AG08396 (cell line): ENCODE measurements around the gene S100A4.
"Not testable (repeated sequence)": the region's sequence is repeated elsewhere in the genome, so short reads cannot be mapped to it uniquely, and the experiment has no call there.

ENCODE experiments used
- DNase-seq: peaks from one replicate; pipeline ENCODE4 v3.0.0; 2012; ENCODE audit warnings: low spot score, mixed read lengths

The S100A4 gene

DNA sequence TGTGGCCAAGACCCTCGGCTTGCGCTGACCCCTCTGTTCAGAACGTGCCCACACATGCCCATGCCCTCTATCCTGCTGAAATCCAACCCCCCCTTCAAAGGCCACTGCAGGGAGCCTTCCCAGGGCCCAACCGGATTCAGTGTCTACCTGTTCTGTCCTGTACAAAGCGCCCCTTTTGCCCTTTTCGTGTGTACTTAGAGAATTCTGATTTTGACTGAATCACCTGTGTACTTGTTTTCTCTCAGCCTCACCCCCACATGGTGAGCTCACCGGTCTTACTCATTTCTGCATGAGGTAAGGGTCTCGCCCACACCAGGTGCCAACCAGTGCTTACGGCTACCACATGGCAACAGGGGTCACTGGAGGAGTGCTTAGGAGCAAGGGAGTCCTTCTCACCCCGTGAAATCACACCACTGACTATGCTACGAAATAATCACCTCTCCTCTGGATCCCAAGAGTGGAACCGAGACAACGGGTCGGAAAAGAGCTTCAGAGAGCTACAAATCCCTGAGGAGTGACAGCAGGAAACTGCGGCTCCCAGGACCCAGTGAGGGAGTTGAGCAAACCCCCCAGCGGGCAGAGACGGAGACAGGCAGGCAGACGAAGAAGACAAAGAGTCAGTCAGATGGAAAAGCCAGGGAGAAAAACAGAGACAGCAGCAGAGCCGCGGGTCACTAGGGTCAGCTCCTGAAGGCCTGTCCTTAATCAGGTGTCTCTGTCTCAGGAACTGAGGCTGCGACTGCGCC is 22.2 kb upstream of the S100A4 start:
- no peak for DNase-seq

DNA sequence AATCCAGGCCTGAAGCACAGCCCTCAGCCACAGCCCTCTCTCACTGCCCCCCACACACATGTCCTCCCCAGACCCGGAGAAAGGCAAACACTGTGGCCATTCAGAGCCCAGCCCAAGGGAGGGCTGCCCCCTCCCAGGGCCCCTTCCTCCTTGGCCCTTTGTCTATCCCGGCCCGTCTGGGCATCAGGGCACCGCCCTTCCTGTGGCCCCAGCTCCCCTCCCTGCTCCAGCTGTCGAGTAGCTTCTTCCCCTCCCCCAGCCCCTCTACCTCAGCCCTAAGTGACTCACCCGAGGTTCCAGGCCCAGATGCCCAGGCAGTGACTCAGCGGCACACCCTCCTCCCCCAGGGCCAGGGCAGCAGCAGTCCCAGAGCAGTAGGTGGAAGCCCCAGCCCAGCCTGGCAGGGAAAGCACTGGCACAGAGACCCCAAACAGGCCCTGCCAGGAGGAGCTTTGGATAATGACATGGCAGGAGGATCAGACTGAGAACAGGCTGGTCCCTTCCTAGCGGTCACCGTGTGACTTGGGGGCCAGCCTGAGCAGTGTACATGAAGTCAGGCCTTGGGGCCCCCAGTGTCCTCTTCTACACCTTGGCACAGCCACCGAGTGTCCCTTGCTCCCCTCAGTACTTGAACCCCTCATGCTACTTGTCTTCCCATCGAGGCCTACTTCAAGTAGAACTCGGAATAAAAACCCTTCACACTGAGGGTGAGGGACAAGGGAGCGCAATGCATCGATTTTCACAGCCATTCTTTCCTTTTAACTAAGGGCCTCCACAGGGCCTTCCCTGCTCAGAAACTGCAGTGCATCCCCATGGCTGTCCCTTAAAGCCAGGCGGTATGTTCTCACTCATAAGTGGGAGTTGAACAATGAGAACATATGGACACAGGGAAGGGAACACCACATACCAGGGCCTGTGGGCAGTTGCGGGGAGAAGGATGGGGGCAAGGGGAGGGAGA is 21.1 kb upstream of the S100A4 start:
- peak; percentile 97 for DNase-seq

DNA sequence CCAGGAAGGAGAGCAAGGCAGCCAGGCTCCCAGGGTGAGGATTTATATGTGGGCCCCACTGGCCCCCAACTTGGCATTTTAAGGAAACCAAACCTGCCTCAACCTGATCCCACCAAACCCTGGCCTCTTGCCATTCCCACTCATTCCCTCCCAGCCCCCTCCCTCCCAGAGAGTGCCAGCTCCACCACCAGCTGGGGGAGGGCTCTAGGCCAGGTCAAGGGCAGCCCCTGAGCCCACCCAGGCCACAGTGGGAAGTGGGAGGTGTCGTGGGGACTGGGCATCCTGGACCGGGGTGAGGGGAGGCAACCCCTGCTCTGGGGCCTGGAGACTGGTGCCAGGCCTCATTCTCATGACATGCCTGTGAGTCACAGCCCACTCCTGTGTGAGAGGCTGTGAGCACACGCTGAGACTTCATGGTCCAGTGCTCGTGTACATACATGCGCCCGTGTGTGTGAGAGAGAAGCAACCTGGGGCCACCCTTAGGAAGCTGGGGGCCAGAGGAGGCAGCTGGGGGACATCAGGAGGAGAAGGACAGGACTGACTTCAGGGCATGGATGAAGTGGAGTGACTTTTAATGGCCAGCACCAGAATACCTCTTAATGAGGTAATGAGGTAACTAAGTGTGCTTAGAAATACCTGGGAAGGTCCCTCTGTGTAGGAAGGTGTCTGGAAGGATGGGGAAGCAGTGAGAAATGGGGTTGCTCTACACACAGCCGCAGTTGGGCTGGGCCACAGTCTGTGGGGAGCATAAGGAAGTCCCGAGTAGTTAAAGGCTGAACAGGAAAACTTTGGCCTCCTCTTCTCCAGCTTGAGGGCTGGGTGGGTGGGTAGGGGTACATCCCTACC is 20.1 kb upstream of the S100A4 start, which contains the start of gene S100A2:
S100A2 (minus strand) TSS at position 316 of the 846 bp plus-strand sequence. CDS start 1,967 bp downstream, outside the sequence.
- DNase-seq = peak; percentile 88

DNA sequence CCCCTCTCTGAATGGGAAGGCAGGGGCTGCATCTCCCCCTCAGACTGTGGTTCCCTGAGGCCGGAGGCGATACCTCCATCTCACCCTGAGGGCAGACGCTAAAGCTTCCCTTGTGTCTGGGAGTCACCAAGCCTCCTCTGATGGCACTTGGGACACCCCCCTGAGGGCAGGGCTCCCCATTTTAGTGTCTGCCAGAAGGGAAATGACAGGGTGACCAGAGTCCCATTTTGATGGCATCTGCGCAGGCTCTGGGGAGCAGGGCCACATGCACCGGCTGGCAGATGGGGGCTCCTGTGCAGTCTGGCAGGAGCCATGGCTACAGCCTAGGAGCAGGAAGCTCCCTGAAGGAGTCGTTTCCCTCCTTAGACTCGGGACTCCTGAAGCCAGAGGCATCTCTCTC is 18.4 kb upstream of the S100A4 start:
- DNase-seq = no peak

DNA sequence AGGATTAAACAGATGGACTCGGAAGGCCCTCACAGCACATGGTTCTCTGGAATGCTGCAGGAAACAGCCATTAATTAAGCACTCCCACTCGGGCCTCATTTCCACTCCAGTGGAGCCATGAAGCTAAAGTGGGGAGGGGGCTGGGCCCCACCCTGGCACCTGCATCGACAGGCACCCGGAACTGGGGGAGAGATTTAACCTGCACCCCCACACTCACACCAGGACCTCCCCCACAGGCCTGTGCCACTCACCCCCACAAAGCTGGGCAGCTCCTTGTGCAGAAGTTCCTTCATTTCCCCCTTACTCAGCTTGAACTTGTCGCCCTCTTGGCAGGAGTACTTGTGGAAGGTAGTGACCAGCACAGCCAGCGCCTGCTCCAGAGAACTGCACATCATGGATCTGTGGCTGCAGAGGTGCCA is 17.9 kb upstream of the S100A4 start:
- no peak for DNase-seq

DNA sequence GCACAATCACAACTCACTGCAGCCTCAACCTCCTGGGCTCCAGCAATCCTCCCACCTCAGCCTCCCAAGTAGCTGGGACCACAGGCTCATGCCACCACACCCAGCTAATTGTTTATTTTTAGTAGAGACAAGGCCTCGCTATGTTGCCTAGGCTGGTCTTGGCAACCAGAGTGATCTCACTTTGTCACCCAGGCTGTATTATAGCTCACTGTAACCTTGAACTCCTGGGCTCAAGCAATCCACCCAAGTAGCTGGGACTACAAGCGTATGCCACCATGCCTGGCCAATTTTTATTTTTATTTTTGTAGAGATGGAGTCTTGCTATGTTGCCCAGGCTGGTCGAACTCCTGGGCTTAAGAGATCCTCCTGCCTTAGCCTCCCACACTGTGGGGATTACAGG is 16.4 kb upstream of the S100A4 start:
- not testable (repeated sequence) for DNase-seq

DNA sequence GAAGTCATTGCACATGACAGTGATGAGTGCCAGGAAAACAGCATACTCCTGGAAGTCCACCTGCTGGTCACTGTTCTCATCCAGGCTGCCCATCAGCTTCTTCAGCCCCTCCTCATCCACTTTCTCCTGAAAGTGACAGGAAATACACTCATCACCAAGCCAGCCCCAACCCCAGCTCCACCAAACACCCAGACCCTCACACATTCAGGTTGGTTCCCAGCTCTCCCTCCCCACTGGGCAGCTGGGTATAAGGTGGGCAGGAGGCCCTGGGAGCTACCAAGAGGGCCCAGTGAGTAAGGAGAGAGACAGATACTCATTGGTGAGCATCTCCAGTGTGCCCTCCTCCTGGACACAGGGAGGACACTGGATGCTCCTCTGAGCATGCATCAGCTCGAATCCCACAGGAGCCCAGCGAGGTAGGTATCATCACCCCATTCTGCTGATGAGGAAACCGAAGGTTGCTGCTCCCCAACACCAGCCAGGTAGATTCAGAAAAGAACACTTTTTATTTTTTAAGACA is 15.9 kb upstream of the S100A4 start:
- no peak for DNase-seq

DNA sequence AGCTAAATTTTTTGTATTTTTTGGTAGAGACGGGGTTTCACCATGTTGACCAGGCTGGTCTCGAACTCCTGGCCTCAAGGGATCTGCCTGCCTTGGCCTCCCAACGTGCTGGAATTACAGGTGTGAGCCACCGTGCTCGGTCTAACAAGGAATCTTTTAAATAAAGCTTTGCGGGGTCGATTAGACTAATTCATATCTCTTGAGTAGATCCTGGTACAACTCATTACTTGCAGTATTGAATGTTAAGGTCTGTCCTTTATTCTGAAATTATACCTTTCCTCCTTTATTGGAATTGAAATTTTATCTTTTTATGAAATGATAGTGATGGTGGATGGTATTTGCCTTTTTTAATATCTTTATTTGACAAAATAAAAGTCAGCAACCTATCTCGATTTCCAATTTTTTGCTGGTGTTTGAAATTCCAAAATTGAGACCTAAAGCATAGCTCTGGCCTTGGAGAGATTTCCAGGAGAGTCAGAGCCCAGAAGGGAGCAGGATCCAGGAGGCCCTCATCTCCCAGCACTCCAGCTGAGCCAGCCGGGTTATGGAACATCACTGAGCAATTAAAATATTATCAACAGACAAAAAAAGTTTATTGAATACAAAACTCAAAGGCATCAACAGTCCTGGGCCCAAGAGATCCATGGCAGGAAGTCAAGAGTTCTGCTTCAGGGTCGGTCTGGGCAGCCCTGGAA is 15.3 kb upstream of the S100A4 start:
- DNase-seq = no peak

DNA sequence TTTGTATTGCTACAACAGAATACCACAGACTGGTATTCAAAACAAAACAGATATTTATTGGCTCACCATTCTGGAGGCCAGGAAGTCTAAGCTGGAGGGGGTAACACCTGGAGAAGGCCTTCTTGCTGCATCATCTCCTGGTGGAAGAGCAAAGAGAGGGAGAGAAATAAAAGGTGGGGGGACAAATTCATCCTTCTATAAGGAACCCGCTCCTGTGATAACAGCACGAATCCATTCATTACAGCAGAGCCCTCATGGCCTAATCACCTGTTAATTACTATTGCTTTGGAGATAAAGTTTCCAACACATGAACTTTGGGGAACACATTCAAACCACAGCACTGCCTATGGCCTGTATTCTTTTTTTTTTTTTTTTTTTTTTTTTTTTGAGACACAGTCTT is 14.6 kb upstream of the S100A4 start:
- DNase-seq = no peak

DNA sequence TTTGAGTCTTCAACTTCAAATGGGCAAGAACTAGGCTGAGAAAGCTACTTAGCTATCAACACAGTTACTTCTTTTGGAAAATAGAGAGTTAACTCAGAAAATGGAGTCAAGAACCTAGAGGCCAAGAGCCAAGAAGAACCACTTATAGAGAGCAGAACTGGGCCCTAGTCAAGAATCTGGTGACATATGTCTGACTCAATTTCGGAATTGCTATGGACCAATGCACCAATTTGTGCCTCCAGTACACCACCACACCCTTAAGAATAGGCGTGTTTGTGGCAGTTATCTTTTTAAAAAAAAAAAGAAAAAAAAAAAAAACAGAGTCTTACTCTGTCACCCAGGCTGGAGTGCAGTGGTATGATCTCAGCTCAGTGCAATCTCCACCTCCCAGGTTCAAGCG is 12.3 kb upstream of the S100A4 start:
- no peak for DNase-seq

DNA sequence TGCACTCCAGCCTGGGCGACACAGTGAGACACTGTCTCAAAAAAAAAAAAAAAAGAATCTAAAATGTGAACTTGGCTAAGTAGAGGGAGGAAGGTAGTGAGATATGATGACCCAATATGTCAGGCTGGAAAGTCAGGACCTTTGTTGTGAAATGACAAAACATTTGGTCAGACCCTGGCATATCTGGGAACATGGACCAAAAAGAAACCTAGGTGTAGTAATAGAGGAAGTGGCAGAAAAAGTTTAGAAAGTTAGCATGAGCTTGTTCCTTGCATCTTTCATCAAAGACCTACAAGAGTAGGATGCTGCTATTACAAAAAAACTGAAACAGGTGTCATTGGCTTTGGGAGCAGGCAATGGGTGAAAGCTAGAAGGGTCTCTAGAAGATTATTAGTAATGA is 10.7 kb upstream of the S100A4 start:
- no peak for DNase-seq

DNA sequence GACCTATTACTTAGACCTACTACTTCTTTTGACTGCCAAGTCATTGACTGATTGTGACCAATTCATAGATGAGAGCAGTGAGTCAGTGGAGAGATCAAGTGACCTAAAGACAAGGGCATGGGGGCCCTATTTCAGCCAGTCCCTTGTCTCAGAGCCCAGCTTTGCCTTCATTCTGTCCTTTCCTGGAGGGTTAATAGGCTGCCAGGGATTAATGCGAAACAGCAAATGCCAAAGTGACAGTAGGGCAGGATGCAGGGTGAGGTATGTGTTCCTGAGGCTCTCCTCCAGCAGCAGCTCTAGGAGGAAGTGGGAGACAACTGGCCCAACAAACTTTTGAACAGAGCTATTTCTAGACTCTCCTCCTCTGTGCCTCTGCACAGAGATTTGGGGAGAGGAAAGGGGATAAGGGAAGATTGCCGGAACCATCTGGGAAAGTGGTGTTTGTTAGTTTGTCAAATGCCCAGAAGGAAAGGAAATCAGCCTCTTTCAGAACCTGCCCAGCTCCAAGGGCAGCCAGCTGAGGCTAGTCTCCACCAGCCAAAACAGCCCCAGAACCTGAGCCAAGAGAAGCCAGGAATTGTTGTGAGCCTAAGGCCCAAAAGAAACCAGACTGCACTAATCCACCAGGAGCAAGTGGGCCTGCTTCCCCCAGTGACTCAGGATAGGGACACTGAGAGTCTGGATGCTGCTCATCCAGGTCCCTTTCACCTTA is 8.4 kb upstream of the S100A4 start:
- no peak for DNase-seq

DNA sequence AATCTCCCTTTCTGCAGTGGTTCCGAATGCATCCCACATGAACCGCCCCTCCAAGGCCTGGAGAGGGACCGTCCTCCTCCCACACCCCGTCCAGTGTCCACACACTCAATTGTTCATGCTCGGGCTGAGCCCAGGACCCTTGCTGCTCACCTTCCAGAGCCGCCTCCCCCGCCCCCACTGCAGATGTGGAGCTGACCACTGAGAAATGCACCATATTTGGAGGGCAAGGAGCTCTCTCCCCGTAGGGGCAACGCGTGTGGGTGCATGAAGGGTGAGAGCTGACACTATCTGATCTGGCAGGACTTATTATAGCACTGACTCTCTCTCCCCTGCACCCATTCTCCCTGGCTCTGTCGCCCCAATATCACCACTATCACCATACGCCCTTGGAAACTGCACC is 7.5 kb upstream of the S100A4 start:
- DNase-seq = no peak

DNA sequence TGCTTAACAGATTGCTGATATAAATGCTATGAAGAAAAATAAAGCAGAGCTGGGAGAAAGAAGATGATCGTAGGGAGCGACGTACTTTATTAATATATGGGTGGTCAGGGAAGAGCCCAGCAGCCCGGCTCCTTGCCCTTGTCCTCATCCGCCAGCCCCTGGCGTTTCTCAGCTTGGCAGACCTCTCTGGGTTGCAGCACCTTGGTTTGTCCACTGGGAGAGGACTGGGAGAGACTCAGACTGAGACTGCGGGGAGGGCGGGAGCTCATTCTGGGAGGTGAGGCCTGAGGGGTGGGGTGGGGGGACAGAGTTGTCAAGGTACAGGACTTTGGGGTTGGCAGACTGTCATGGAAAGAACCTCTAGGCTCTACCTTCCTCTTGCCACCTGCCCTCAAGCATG is 6.7 kb upstream of the S100A4 start:
- no peak for DNase-seq

DNA sequence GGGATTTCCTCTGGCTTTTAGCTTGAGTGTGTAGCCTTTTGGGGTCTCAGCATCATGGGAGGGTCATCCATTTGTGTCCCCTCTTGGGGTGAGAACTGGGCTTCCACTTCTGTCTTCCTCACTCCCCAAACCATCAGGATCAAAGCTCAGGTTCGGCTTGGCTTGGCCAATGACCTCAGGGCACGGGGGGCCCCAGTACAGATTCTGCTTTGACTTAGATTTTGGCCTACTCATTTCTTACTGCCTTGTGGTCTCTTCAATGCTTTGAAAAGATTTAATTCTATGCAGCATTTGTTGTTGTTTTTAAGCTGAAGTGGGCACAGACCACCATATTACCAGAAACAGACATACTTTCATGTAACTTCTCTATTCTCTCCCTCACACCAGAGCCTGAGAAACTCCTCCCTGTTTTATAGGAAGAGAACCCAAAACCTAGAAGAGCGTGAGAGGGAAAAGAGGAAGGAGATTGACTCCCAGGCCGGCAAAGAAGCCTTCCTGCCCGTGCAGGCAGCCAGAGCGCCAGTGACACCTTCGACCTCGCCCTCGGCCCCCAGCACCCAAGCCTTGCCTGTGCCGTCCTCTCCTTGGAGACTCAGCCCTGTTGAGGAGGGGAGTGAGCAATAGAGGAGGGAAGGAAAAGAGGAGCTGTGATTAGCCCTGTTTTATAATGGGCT is 5.4 kb upstream of the S100A4 start:
- no peak for DNase-seq

DNA sequence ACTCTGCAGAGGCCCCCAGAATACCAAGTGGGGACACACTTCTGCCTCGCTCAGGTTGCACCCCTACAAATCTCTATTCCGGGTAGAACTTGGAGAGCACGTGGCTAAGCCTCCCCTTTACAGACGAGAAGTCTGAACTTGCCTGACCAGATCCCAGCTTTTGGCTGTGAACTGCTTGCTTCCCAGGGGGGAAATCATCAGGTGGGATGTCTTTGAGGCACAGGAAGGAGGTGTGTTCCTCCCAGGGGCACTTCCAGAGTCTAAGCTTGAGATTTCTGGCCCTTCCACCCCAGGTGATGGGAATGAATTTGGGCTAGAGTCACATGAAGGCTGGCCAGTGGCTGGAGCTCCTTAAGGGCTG is 4.8 kb upstream of the S100A4 start:
- DNase-seq = no peak

DNA sequence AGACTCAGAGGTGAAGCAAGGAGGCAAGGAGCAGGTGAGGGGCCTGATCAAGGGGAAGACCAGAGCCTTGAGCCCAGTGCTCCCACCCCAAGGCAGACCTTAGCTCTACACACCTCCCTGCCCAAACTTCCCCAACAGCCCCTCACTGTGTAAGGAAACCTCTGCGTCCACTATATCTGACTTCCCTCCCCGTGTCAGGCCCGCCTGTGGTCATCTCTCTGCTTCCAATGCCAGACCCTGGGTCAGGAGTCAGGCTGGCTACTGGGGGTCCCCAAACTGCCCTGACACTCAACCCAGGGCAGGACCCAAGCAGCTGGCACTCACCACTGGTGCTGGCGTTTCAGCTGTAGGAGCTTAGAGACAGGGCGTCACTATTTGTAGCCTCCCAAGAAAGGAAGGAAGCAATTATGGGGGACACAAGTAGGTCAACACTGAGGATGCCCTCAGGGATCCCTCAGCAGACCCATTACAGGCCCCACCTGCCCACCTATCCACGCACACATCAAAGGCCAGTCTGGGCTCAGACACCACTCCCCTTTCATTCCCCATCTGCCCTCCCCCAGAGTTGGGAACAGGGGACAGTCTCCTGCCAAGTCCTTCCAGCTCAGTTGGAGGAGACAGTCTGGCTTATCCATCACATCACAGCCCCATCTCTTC is 4.3 kb upstream of the S100A4 start:
- no peak for DNase-seq

DNA sequence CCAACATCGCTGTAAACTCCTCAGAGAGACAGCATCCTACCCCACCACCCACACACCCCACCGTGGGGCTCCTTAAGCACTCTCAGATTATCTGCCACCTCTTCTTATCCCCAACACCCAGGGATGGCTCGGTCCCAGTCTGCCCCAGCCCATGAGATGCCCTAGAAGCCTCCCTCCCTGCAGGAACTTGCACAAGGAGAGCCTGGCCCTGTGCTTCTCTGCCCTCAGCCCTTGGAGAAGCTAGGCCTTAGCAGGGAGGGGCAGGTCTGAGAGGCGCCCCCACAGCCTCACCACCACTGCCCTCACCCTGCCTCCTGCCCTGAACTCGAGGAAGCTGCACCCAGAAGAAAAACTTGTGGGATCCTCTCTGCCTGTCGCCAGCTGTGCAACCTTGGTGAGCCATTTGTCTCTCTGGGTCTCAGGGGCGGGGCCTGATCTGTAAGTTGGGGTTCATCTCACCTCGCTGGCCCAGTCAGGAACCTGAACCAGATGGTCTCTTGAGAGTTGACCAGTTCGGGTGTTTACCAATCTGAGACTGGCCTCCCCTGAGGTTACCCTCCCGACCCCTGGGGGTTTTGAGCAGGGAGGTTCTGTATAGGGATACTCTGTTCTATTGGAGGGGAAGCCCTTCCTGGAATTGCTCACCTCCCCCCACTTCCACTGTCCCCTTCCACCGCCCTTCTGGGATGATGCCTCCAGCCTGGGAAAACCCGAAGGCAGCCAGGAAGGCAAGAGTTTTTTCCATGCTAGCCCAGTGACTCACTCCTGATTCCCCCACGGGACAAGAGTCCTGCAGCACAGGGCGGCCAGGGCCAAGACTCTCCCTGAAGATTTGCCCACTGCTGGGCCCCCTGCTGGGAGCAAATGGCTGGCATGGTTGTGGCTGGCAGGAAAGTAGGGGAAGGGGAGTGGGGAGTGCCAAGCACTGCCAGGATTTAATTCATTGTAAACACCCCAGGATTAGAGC is 3.4 kb upstream of the S100A4 start, which contains the start of gene S100A3:
S100A3 (minus strand) TSS at position 537 of the 967 bp plus-strand sequence. CDS start 773 bp downstream, outside the sequence.
- DNase-seq = peak; percentile 82
